H9 (cell line): ENCODE measurements around the gene RTP4. TPM values are rescaled to one million over a fixed set of nuclear protein-coding genes. Genes with fewer than 3 reads are reported as not detected.

ENCODE experiments used
- DNase-seq: peaks from one replicate; pipeline ENCODE4 v3.0.0-alpha.2; 2017
- H2AFZ ChIP-seq: one replicate; pipeline ENCODE4 v1.6.1; 2013; ENCODE audit warnings: mild to moderate bottlenecking, low read length, control low read depth, moderate library complexity
- H2AK5ac ChIP-seq: 2 replicates; pipeline ENCODE4 v1.6.1; 2013; ENCODE audit warnings: low read length, control low read depth, mixed read lengths; ENCODE audit not compliant: insufficient read length
- H2BK120ac ChIP-seq: one replicate; pipeline ENCODE4 v1.6.1; 2013; ENCODE audit warnings: low read depth, mild to moderate bottlenecking, low read length, control low read depth, inconsistent platforms; ENCODE audit not compliant: poor library complexity, severe bottlenecking
- H2BK12ac ChIP-seq: 2 replicates; pipeline ENCODE4 v1.6.1; 2013; ENCODE audit warnings: low read length, control low read depth, mixed read lengths, low read depth; ENCODE audit not compliant: insufficient read length
- H2BK15ac ChIP-seq: 2 replicates; pipeline ENCODE4 v1.6.1; 2013; ENCODE audit warnings: low read depth, low read length, control low read depth
- H2BK20ac ChIP-seq: one replicate; pipeline ENCODE4 v1.6.1; 2013; ENCODE audit warnings: low read depth, mild to moderate bottlenecking, low read length, control low read depth, inconsistent platforms; ENCODE audit not compliant: poor library complexity, severe bottlenecking
- H2BK5ac ChIP-seq: 2 replicates; pipeline ENCODE4 v1.6.1; 2013; ENCODE audit warnings: low read length, control low read depth, mixed read lengths; ENCODE audit not compliant: insufficient read length
- H3K14ac ChIP-seq: 2 replicates; pipeline ENCODE4 v1.6.1; 2013; ENCODE audit warnings: low read length, control low read depth; ENCODE audit not compliant: insufficient read depth
- H3K18ac ChIP-seq: 2 replicates; pipeline ENCODE4 v1.6.1; 2013; ENCODE audit warnings: low read depth, mild to moderate bottlenecking, mixed read lengths, low read length, control low read depth; ENCODE audit not compliant: insufficient read length
- H3K23ac ChIP-seq: 2 replicates; pipeline ENCODE4 v1.6.1; 2013; ENCODE audit warnings: low read length, control low read depth, mixed read lengths, low read depth; ENCODE audit not compliant: insufficient read length
- H3K23me2 ChIP-seq: 2 replicates; pipeline ENCODE4 v1.6.1; 2013; ENCODE audit warnings: low read depth, mild to moderate bottlenecking, mixed read lengths, low read length, control low read depth; ENCODE audit not compliant: insufficient read length, poor library complexity, severe bottlenecking
- H3K27ac ChIP-seq: 2 replicates; pipeline ENCODE4 v1.5.1; 2013; ENCODE audit warnings: low read length, control low read depth, mixed read lengths, low read depth; ENCODE audit not compliant: insufficient read length
- H3K27me3 ChIP-seq: 2 replicates; pipeline ENCODE4 v1.6.1; 2013; ENCODE audit warnings: low read length, control low read depth, inconsistent platforms; ENCODE audit not compliant: insufficient read depth
- H3K4ac ChIP-seq: 2 replicates; pipeline ENCODE4 v1.6.1; 2013; ENCODE audit warnings: low read depth, mild to moderate bottlenecking, control low read depth, inconsistent platforms, low read length, moderate library complexity
- H3K4me1 ChIP-seq: 2 replicates; pipeline ENCODE4 v1.6.1; 2013; ENCODE audit warnings: low read length, control low read depth, inconsistent platforms; ENCODE audit not compliant: insufficient read depth
- H3K4me2 ChIP-seq: 2 replicates; pipeline ENCODE4 v1.6.1; 2013; ENCODE audit warnings: low read length, control low read depth, mixed read lengths; ENCODE audit not compliant: insufficient read length, insufficient read depth
- H3K56ac ChIP-seq: 2 replicates; pipeline ENCODE4 v1.6.1; 2013; ENCODE audit warnings: low read depth, mild to moderate bottlenecking, mixed read lengths, low read length, control low read depth; ENCODE audit not compliant: insufficient read length
- H3K79me1 ChIP-seq: 2 replicates; pipeline ENCODE4 v1.6.1; 2013; ENCODE audit warnings: low read depth, mild to moderate bottlenecking, moderate library complexity, low read length, control low read depth, inconsistent platforms; ENCODE audit not compliant: insufficient read depth, poor library complexity, severe bottlenecking
- H3K79me2 ChIP-seq: 2 replicates; pipeline ENCODE4 v1.6.1; 2013; ENCODE audit warnings: low read length, control low read depth, inconsistent platforms; ENCODE audit not compliant: insufficient read depth
- H3K9ac ChIP-seq: 2 replicates; pipeline ENCODE4 v1.6.1; 2013; ENCODE audit warnings: low read length, control low read depth, mixed read lengths; ENCODE audit not compliant: insufficient read length; ENCODE audit errors: extremely low read depth
- H3K9me3 ChIP-seq: one replicate; pipeline ENCODE4 v1.6.1; 2013; ENCODE audit warnings: low read depth, low read length, inconsistent platforms; ENCODE audit not compliant: control insufficient read depth
- H3T11ph ChIP-seq: one replicate; pipeline ENCODE4 v1.6.1; 2013; ENCODE audit warnings: mild to moderate bottlenecking, low read length, control low read depth, inconsistent platforms
- H4K20me1 ChIP-seq: one replicate; pipeline ENCODE4 v1.6.1; 2013; ENCODE audit not compliant: control insufficient read depth, insufficient read length, insufficient read depth
- H4K5ac ChIP-seq: 2 replicates; pipeline ENCODE4 v1.6.1; 2013; ENCODE audit warnings: low read depth, mild to moderate bottlenecking, mixed read lengths, low read length, control low read depth; ENCODE audit not compliant: insufficient read length
- H4K8ac ChIP-seq: replicated peaks from 2 replicates; pipeline ENCODE4 v1.6.1; 2013; ENCODE audit warnings: low read length, control low read depth, mixed read lengths, low read depth; ENCODE audit not compliant: insufficient read length
- H4K91ac ChIP-seq: 2 replicates; pipeline ENCODE4 v1.6.1; 2013; ENCODE audit warnings: low read depth, mild to moderate bottlenecking, moderate library complexity, mixed read lengths, low read length, control low read depth; ENCODE audit not compliant: insufficient read length
- H3K27ac Mint-ChIP-seq, 3 experiments: 2 replicates in 2 of 3; 3 replicates in 1 of 3; pipeline ENCODE4 v1.8.0; 2020 to 2021; ENCODE audit warnings: mixed read lengths in 3 of 3, mild to moderate bottlenecking in 1 of 3, moderate library complexity in 1 of 3
- H3K27me3 Mint-ChIP-seq: 2 replicates; pipeline ENCODE4 v1.8.0; 2021; ENCODE audit warnings: low read depth, mild to moderate bottlenecking, moderate library complexity, mixed read lengths
- H3K36me3 Mint-ChIP-seq, 3 experiments: 2 replicates in 2 of 3; 3 replicates in 1 of 3; pipeline ENCODE4 v1.8.0; 2020 to 2021; ENCODE audit warnings: low read depth in 3 of 3, mixed read lengths in 3 of 3; ENCODE audit not compliant: insufficient read depth in 1 of 3
- H3K4me1 Mint-ChIP-seq, 2 experiments: 2 replicates each; pipeline ENCODE4 v1.8.0; 2020; ENCODE audit warnings: mixed read lengths in 2 of 2
- H3K4me3 Mint-ChIP-seq, 2 experiments: 2 replicates in 1 of 2; 3 replicates in 1 of 2; pipeline ENCODE4 v1.8.0; 2020 to 2021; ENCODE audit warnings: mild to moderate bottlenecking in 2 of 2, mixed read lengths in 2 of 2, moderate library complexity in 1 of 2
- H3K9me3 Mint-ChIP-seq, 2 experiments: 2 replicates in 1 of 2; 3 replicates in 1 of 2; pipeline ENCODE4 v1.8.0; 2020; ENCODE audit warnings: mild to moderate bottlenecking in 2 of 2, mixed read lengths in 2 of 2, moderate library complexity in 1 of 2
- WGBS: extraction: QIAGEN DNeasy Blood & Tissue Kit; methylation state at CpG from one replicate; pipeline ENCODE4 v1.1.7; 2013; ENCODE audit warnings: missing lambda C conversion rate, low lambda C conversion rate, mixed read lengths; ENCODE audit not compliant: insufficient read length; ENCODE audit errors: extremely low coverage; 5-methylcytosine and 5-hydroxymethylcytosine counted together
- total RNA-seq: library from RNA; stranded (reverse); gene quantifications from 2 replicates; pipeline ENCODE4 v1.2.1, GENCODE V29; 2021
- TF ChIP-seq, protein P1 (sequence below): fragments of 200-600 bp; sonication (generic); conservative IDR thresholded peaks from 3 replicates; pipeline ENCODE4 v1.8.0; 2021; ENCODE audit warnings: antibody characterized with exemption, mild to moderate bottlenecking

Gene RTP4
- total RNA-seq, 1 experiment from 2014 or later = not detected

DNA sequence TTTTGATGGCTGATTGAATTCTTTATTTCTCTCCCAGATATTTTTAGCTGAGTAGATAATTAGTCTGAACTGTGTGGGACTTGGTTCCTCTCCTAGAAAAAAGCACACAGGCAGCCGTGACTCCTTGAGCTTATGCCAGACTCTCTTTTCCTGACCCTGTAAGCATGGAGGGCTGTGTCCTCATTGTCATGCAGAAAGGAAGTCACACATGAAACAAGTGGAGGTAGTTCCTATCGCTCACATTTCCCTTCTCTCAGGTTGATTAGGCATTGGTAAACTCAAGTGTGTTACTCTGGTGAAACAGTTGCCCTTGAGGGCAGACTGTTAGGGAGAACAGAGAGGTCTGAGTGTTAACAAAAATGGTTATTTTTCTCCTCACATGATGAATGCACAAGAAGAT lies 6.3 kb upstream of the RTP4 start:
- H3K23ac ChIP-seq = no peak overlapping the region
- H4K5ac ChIP-seq = no peak overlapping the region
- peak overlapping the region; percentile 1 for H3K4me2 ChIP-seq
- peaks cover 59 to 65% of the 10 kb centered on the region in 2 experiments for H3K4me1 Mint-ChIP-seq
- H3K79me1 ChIP-seq = no peaks in the 10 kb centered on the region
- H3K9me3 Mint-ChIP-seq = peaks cover 0 to 2% of the 10 kb centered on the region in 2 experiments; a peak in 1 of 5 replicates
- no peak overlapping the region for H2BK15ac ChIP-seq
- peak overlapping the region in 2 of 3 experiments; percentile 16 to 34; a peak in 2 of 7 replicates for H3K27ac Mint-ChIP-seq
- no peak overlapping the region for H2BK5ac ChIP-seq
- H3K56ac ChIP-seq = no peak overlapping the region
- no peak overlapping the region for H2BK12ac ChIP-seq
- H3K27me3 Mint-ChIP-seq = peaks cover 5% of the 10 kb centered on the region; the same call in 1 of the 2 replicates
- H2BK20ac ChIP-seq = no peak overlapping the region
- no peak overlapping the region for H3K14ac ChIP-seq
- no peak overlapping the region for H3K4ac ChIP-seq
- TF ChIP-seq, protein P1, sequence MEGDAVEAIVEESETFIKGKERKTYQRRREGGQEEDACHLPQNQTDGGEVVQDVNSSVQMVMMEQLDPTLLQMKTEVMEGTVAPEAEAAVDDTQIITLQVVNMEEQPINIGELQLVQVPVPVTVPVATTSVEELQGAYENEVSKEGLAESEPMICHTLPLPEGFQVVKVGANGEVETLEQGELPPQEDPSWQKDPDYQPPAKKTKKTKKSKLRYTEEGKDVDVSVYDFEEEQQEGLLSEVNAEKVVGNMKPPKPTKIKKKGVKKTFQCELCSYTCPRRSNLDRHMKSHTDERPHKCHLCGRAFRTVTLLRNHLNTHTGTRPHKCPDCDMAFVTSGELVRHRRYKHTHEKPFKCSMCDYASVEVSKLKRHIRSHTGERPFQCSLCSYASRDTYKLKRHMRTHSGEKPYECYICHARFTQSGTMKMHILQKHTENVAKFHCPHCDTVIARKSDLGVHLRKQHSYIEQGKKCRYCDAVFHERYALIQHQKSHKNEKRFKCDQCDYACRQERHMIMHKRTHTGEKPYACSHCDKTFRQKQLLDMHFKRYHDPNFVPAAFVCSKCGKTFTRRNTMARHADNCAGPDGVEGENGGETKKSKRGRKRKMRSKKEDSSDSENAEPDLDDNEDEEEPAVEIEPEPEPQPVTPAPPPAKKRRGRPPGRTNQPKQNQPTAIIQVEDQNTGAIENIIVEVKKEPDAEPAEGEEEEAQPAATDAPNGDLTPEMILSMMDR = no peak
- H2BK120ac ChIP-seq = no peak overlapping the region
- no peak overlapping the region for H2AFZ ChIP-seq
- no peak overlapping the region for H3K27ac ChIP-seq
- WGBS = no CpG with 5 or more reads among the region's 2 CpGs
- H3K79me2 ChIP-seq = no peaks in the 10 kb centered on the region
- H2AK5ac ChIP-seq = no peak overlapping the region
- H4K91ac ChIP-seq = no peak overlapping the region
- H3K27me3 ChIP-seq = no peaks in the 10 kb centered on the region
- H3K4me1 ChIP-seq = peaks cover 28% of the 10 kb centered on the region; the same call in 1 of the 2 replicates
- H3K4me3 Mint-ChIP-seq = no peak overlapping the region
- no peak overlapping the region for H3K18ac ChIP-seq
- no peaks in the 10 kb centered on the region for H3K23me2 ChIP-seq
- no peaks in the 10 kb centered on the region for H3K9me3 ChIP-seq
- H3K36me3 Mint-ChIP-seq = peaks cover 0 to 6% (median under 1%) of the 10 kb centered on the region in 3 experiments; a peak in 3 of 7 replicates
- no peak overlapping the region for H3T11ph ChIP-seq
- H4K8ac ChIP-seq = no peak overlapping the region
- no peak for DNase-seq
- H3K9ac ChIP-seq = no peak overlapping the region
- no peaks in the 10 kb centered on the region for H4K20me1 ChIP-seq
